CD4-positive, alpha-beta T cell (primary cell): ENCODE results near the gene LPAR1. TPM values are rescaled to one million over a fixed set of nuclear protein-coding genes. Genes with fewer than 3 reads are reported as not detected.

Source experiments
- ATAC-seq: fragments of 200-7000 bp; cut with Tn5 transposase; one replicate; pipeline ENCODE4 v1.10.0; 2022; ENCODE audit warnings: mild to moderate bottlenecking; ENCODE audit not compliant: poor library complexity
- CTCF ChIA-PET: fragments of 350-600 bp; sonication (Branson Sonifier 250); formaldehyde crosslinking; loops from one replicate; lab custom pipeline; 2021; ENCODE audit warnings: antibody characterized with exemption, inconsistent platforms; lab: Charles Lee
- POLR2A ChIA-PET: fragments of 350-600 bp; sonication (Branson Sonifier 250); formaldehyde crosslinking; loops from one replicate; lab custom pipeline; 2021; ENCODE audit warnings: antibody characterized with exemption, inconsistent platforms; lab: Charles Lee
- DNase-seq, 14 experiments: peaks; one replicate each; pipeline ENCODE4 v3.0.0-alpha.2; 2013 to 2020; ENCODE audit warnings: mixed read lengths in 2 of 14
- H3K27ac ChIP-seq, 2 donors: one replicate each; pipeline versions ENCODE4 v1.5.1 to v1.7.0; 2013; ENCODE audit warnings: low read length in 2 of 2, low read depth in 1 of 2, mild to moderate bottlenecking in 1 of 2
- H3K27me3 ChIP-seq, 2 experiments: 1 replicate in 1 of 2; 2 replicates in 1 of 2; pipeline versions ENCODE4 v1.6.1 to v1.7.0; 2013; ENCODE audit warnings: low read length in 2 of 2, control low read depth in 1 of 2, mild to moderate bottlenecking in 1 of 2, moderate library complexity in 1 of 2; ENCODE audit not compliant: insufficient read depth in 2 of 2, control insufficient read depth in 1 of 2
- H3K36me3 ChIP-seq: one replicate; pipeline ENCODE4 v1.6.1; 2013; ENCODE audit warnings: low read length, control low read depth; ENCODE audit not compliant: insufficient read depth
- H3K4me1 ChIP-seq: one replicate; pipeline ENCODE4 v1.6.1; 2013; ENCODE audit warnings: low read length, control low read depth; ENCODE audit not compliant: insufficient read depth
- H3K4me3 ChIP-seq: one replicate; pipeline ENCODE4 v1.5.1; 2013; ENCODE audit warnings: mild to moderate bottlenecking, low read length, moderate library complexity
- H3K9me3 ChIP-seq, 2 experiments: 1 replicate in 1 of 2; 2 replicates in 1 of 2; pipeline versions ENCODE4 v1.6.1 to v1.7.0; 2013; ENCODE audit warnings: low read length in 2 of 2, mild to moderate bottlenecking in 2 of 2, control low read depth in 1 of 2, moderate library complexity in 1 of 2; ENCODE audit not compliant: control insufficient read depth in 1 of 2, insufficient read depth in 1 of 2
- H3K27ac Mint-ChIP-seq: one replicate; pipeline ENCODE4 v1.8.0; 2020; ENCODE audit warnings: mixed read lengths
- H3K27me3 Mint-ChIP-seq: one replicate; pipeline ENCODE4 v1.8.0; 2021; ENCODE audit warnings: mixed read lengths
- H3K36me3 Mint-ChIP-seq: one replicate; pipeline ENCODE4 v1.8.0; 2021; ENCODE audit warnings: low read depth, mixed read lengths
- H3K4me1 Mint-ChIP-seq: one replicate; pipeline ENCODE4 v1.8.0; 2021; ENCODE audit warnings: low read depth, mixed read lengths
- H3K4me3 Mint-ChIP-seq: one replicate; pipeline ENCODE4 v1.8.0; 2020; ENCODE audit warnings: mild to moderate bottlenecking, mixed read lengths
- H3K9me3 Mint-ChIP-seq: one replicate; pipeline ENCODE4 v1.8.0; 2020; ENCODE audit warnings: mixed read lengths
- intact Hi-C, 2 experiments: fragments of 100-400 bp; cut with DNase I in 1 of 2; cut with micrococcal nuclease in 1 of 2; formaldehyde crosslinking; loops; one replicate each; pipeline versions ENCODE4 v1.15.1 to v1.9.0; 2023 to 2025; cut with DNase I, micrococcal nuclease
- total RNA-seq, 174 experiments: library from RNA in 2 of 174; stranded (reverse) in 2 of 174; gene quantifications; one replicate each; pipeline ENCODE4 v1.2.3 and lab custom pipeline; 2021 to 2026
- TF ChIP-seq, protein P1 (sequence below): fragments of 200-600 bp; IDR thresholded peaks from one replicate; pipeline ENCODE4 v1.8.0; 2022; ENCODE audit warnings: antibody characterized with exemption, mild to moderate bottlenecking

Gene LPAR1
- total RNA-seq, 2 experiments from 2014 or later: not detected

DNA sequence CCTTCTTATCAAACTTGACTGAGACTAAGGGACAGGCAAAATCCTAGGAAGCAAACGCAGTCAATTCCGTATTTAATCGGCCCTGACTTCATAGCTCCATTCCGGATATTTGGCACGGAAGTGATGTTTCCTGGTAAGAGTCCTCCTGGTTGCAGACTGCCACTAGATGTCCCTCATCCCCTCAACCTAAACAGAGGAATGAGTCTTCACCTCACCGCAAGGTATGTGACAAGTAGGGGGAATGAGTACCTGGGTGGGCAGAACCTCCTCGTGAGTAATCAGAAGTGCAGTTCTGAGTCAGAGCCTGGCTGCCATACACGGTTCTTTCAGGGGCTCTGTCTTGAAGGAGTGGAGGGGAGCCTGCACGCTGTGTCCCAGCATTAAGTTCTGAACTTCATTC, 196.1 kb downstream of the LPAR1 start:
- Histone ChIP-seq H3K4me3 (no peak overlapping the region), H3K27ac (no peak overlapping the region), H3K4me1 (no peaks in the 10 kb centered on the region), H3K36me3 (no peaks in the 10 kb centered on the region), H3K27me3 (no peaks in the 10 kb centered on the region), H3K9me3 (peaks cover 0 to 6% of the 10 kb centered on the region in 2 experiments)
- intact Hi-C loops: no loop called here
- no peak for DNase-seq
- CTCF ChIA-PET: no interaction called here
- Mint-ChIP-seq H3K27me3 (peaks cover 6% of the 10 kb centered on the region), H3K27ac (no peak overlapping the region), H3K9me3 (peaks cover 9% of the 10 kb centered on the region), H3K4me3 (no peak overlapping the region), H3K4me1 (no peaks in the 10 kb centered on the region), H3K36me3 (no peaks in the 10 kb centered on the region)
- POLR2A ChIA-PET: no interaction called here
- TF ChIP-seq, protein P1, sequence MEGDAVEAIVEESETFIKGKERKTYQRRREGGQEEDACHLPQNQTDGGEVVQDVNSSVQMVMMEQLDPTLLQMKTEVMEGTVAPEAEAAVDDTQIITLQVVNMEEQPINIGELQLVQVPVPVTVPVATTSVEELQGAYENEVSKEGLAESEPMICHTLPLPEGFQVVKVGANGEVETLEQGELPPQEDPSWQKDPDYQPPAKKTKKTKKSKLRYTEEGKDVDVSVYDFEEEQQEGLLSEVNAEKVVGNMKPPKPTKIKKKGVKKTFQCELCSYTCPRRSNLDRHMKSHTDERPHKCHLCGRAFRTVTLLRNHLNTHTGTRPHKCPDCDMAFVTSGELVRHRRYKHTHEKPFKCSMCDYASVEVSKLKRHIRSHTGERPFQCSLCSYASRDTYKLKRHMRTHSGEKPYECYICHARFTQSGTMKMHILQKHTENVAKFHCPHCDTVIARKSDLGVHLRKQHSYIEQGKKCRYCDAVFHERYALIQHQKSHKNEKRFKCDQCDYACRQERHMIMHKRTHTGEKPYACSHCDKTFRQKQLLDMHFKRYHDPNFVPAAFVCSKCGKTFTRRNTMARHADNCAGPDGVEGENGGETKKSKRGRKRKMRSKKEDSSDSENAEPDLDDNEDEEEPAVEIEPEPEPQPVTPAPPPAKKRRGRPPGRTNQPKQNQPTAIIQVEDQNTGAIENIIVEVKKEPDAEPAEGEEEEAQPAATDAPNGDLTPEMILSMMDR: no peak
- no peak for ATAC-seq

DNA sequence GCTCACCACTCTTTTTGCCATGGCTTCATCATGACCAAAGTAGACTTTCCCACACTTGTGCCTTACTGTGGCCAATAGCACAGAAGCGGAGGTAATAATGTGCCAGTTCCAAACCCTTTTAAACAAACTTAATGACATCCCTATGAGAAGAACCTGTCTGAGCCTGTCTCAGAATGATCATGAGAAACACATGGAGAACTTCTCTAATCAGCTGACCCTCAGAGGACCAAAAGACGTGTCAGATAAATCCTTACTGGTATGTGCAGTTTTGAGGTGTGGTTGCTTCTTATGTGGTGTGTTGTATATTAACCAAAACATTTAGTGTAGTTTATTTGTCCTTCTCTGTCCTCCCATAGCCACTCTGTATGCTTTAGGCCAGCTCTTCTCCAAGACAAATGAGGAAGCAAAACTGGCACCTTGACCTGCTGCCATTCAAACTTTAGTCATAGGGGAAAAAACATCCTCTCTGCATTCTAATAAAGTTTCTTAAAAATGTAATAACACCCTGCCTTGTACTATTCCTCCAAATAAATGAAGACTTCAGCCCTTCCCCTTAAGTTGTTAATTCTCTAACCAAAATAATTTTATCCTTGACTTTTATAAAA, 200.8 kb downstream of the LPAR1 start:
- CTCF ChIA-PET: no interaction called here
- no peaks in the 10 kb centered on the region for H3K27me3 ChIP-seq
- TF ChIP-seq, protein P1: no peak
- peaks cover 6% of the 10 kb centered on the region for H3K9me3 Mint-ChIP-seq
- intact Hi-C loops: no loop called here
- ATAC-seq: no peak
- DNase-seq: no peak
- H3K4me3 ChIP-seq: no peak overlapping the region
- H3K27me3 Mint-ChIP-seq: no peaks in the 10 kb centered on the region
- POLR2A ChIA-PET: no interaction called here
- H3K9me3 ChIP-seq: peaks cover 0 to 6% of the 10 kb centered on the region in 2 experiments
- no peaks in the 10 kb centered on the region for H3K4me1 ChIP-seq
- no peak overlapping the region for H3K4me3 Mint-ChIP-seq
- H3K4me1 Mint-ChIP-seq: no peaks in the 10 kb centered on the region
- no peaks in the 10 kb centered on the region for H3K36me3 ChIP-seq
- no peak overlapping the region for H3K27ac Mint-ChIP-seq
- H3K27ac ChIP-seq: no peak overlapping the region
- no peaks in the 10 kb centered on the region for H3K36me3 Mint-ChIP-seq

DNA sequence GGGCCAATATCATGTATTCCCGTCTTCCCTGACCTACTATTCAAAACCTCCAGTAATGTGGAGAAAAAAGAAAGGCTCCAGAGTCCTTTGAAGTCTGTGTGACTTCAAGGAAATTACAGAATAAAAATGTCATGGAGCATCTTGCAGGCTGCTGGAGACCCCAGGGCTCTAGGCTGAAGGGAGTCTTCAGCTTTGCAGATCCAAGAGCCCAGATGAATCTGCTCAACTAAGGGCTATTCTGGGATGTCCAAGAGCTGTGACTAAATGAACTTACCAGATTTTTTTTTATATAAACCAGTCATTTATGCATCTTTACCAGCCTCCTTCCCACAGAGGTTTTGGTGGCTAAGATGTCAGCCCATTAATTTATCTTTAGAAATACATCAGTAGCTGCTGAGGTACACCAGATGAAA, 202.4 kb downstream of the LPAR1 start:
- no peak for DNase-seq
- Histone ChIP-seq H3K4me1 (no peaks in the 10 kb centered on the region), H3K27me3 (no peaks in the 10 kb centered on the region), H3K27ac (no peak overlapping the region), H3K9me3 (peaks cover 0 to 6% of the 10 kb centered on the region in 2 experiments), H3K4me3 (no peak overlapping the region), H3K36me3 (no peaks in the 10 kb centered on the region)
- Mint-ChIP-seq H3K4me1 (no peaks in the 10 kb centered on the region), H3K9me3 (peaks cover 6% of the 10 kb centered on the region), H3K36me3 (no peaks in the 10 kb centered on the region), H3K27me3 (no peaks in the 10 kb centered on the region), H3K4me3 (no peak overlapping the region), H3K27ac (no peak overlapping the region)
- CTCF ChIA-PET: no interaction called here
- POLR2A ChIA-PET: interaction anchor here (0.7 kb wide), 1 partner anchor 30 kb away, joined by 3 read pairs; no protein-coding TSS in a partner anchor
- intact Hi-C loops: no loop called here
- ATAC-seq: no peak
- TF ChIP-seq, protein P1: no peak
